Hepatocyte (in vitro differentiated cells): ENCODE results near the gene GABRD. TPM values are rescaled to one million over a fixed set of nuclear protein-coding genes. Genes with fewer than 3 reads are reported as not detected.

ENCODE experiments used
- DNase-seq: peaks from one replicate; pipeline ENCODE4 v3.0.0-alpha.2; 2016; ENCODE audit warnings: low spot score
- H2AFZ ChIP-seq: fragments of 200-600 bp; sonication (generic); 2 replicates; pipeline ENCODE4 v1.6.0; 2016; ENCODE audit warnings: antibody characterized with exemption, mild to moderate bottlenecking
- H3K27ac ChIP-seq: fragments of 200-600 bp; sonication (generic); 2 replicates; pipeline ENCODE4 v1.5.1; 2016; ENCODE audit warnings: mild to moderate bottlenecking
- H3K27me3 ChIP-seq: fragments of 200-600 bp; sonication (generic); 2 replicates; pipeline ENCODE4 v1.6.1; 2016
- H3K36me3 ChIP-seq: fragments of 200-600 bp; sonication (generic); replicated peaks from 2 replicates; pipeline ENCODE4 v1.5.1; 2016; ENCODE audit warnings: low read depth; ENCODE audit not compliant: insufficient read depth
- H3K4me1 ChIP-seq: fragments of 200-600 bp; sonication (generic); 2 replicates; pipeline ENCODE4 v1.5.1; 2016; ENCODE audit warnings: mild to moderate bottlenecking, moderate library complexity; ENCODE audit not compliant: insufficient read depth
- H3K4me2 ChIP-seq: fragments of 200-600 bp; sonication (generic); 2 replicates; pipeline ENCODE4 v1.6.0; 2016
- H3K4me3 ChIP-seq: fragments of 200-600 bp; sonication (generic); 2 replicates; pipeline ENCODE4 v1.5.1; 2016; ENCODE audit warnings: mild to moderate bottlenecking
- H3K79me2 ChIP-seq: fragments of 200-600 bp; sonication (generic); 2 replicates; pipeline ENCODE4 v1.6.0; 2017; ENCODE audit warnings: mild to moderate bottlenecking
- H3K9me2 ChIP-seq: fragments of 200-600 bp; sonication (generic); replicated peaks from 2 replicates; pipeline ENCODE4 v1.6.0; 2017; ENCODE audit warnings: mild to moderate bottlenecking; ENCODE audit not compliant: insufficient read depth
- H3K9me3 ChIP-seq: fragments of 200-600 bp; sonication (generic); 2 replicates; pipeline ENCODE4 v1.5.1; 2016; ENCODE audit warnings: low read depth, mild to moderate bottlenecking
- H4K20me1 ChIP-seq: fragments of 200-600 bp; sonication (generic); 2 replicates; pipeline ENCODE4 v1.6.0; 2016; ENCODE audit warnings: mild to moderate bottlenecking; ENCODE audit not compliant: insufficient read depth, poor library complexity, severe bottlenecking
- CTCF ChIP-seq: fragments of 200-600 bp; sonication (generic); IDR thresholded peaks from 2 replicates; pipeline ENCODE4 v1.5.1; 2016; ENCODE audit warnings: antibody characterized with exemption, mild to moderate bottlenecking; ENCODE audit not compliant: poor library complexity
- EZH2 ChIP-seq: fragments of 200-600 bp; sonication (generic); IDR thresholded peaks from 2 replicates; pipeline ENCODE4 v1.6.1; 2016; ENCODE audit warnings: antibody characterized with exemption, mild to moderate bottlenecking, borderline replicate concordance
- EZH2phosphoT487 ChIP-seq: fragments of 200-600 bp; sonication (generic); IDR thresholded peaks from one replicate; pipeline ENCODE4 v1.6.1; 2018; ENCODE audit warnings: antibody characterized with exemption, mild to moderate bottlenecking, low read depth, moderate library complexity; ENCODE audit not compliant: unreplicated experiment, severe bottlenecking
- WGBS: methylation state at CpG from one replicate; pipeline ENCODE4 v1.1.6; 2016; ENCODE audit warnings: low lambda C conversion rate; ENCODE audit errors: missing lambda C conversion rate; 5-methylcytosine and 5-hydroxymethylcytosine counted together
- polyA plus RNA-seq: library from polyadenylated mRNA; unstranded; fragments of >200 nt; fragmentation: Nextera tagmentation; extraction: Ambion mirVana; gene quantifications from 2 replicates; pipeline ENCODE4 v1.2.1, GENCODE V29; 2016
- total RNA-seq: library from RNA; depleted of rRNA; stranded (reverse); fragments of >200 nt; gene quantifications from 2 replicates; pipeline ENCODE4 v1.2.3, GENCODE V29; 2014

GABRD gene
- total and polyA plus RNA-seq, 2 experiments from 2014 or later, result not detected

GRCh38 chr1:2073382-2074230, 54.5 kb downstream of the GABRD start:
- TF ChIP-seq CTCF, result no peak
- TF ChIP-seq EZH2, result no peak
- no peak for TF ChIP-seq EZH2phosphoT487
- Histone ChIP-seq H3K4me3 (no peak overlapping the region), H3K36me3 (peaks cover 6% of the 10 kb centered on the region), H3K27me3 (no peaks in the 10 kb centered on the region), H3K27ac (no peak overlapping the region), H3K4me1 (peaks cover 6% of the 10 kb centered on the region), H3K79me2 (peaks cover 29% of the 10 kb centered on the region), H2AFZ (no peak overlapping the region), H3K4me2 (no peak overlapping the region), H4K20me1 (no peaks in the 10 kb centered on the region), H3K9me2 (no peaks in the 10 kb centered on the region), H3K9me3 (no peaks in the 10 kb centered on the region)
- WGBS, result 87% methylated on average over 58 of the region's 59 CpGs
- no peak for DNase-seq

GRCh38 chr1:2074396-2074795, 55.3 kb downstream of the GABRD start:
- no peaks in the 10 kb centered on the region for H3K27me3 ChIP-seq
- H3K9me2 ChIP-seq, result no peaks in the 10 kb centered on the region
- peaks cover 6% of the 10 kb centered on the region for H3K4me1 ChIP-seq
- DNase-seq, result no peak
- no peak overlapping the region for H2AFZ ChIP-seq
- no peak overlapping the region for H3K4me2 ChIP-seq
- H3K79me2 ChIP-seq, result peaks cover 33% of the 10 kb centered on the region
- peaks cover 6% of the 10 kb centered on the region for H3K36me3 ChIP-seq
- 89% methylated on average over 18 of the region's 19 CpGs for WGBS
- no peak for TF ChIP-seq CTCF
- TF ChIP-seq EZH2phosphoT487, result no peak
- no peak for TF ChIP-seq EZH2
- H4K20me1 ChIP-seq, result no peaks in the 10 kb centered on the region
- H3K9me3 ChIP-seq, result no peaks in the 10 kb centered on the region
- H3K4me3 ChIP-seq, result no peak overlapping the region
- H3K27ac ChIP-seq, result no peak overlapping the region

GRCh38 chr1:2074944-2075740, 56.0 kb downstream of the GABRD start:
- H2AFZ ChIP-seq, result no peak overlapping the region
- H4K20me1 ChIP-seq, result no peaks in the 10 kb centered on the region
- H3K4me2 ChIP-seq, result no peak overlapping the region
- no peaks in the 10 kb centered on the region for H3K9me2 ChIP-seq
- no peak for DNase-seq
- no peaks in the 10 kb centered on the region for H3K27me3 ChIP-seq
- no peaks in the 10 kb centered on the region for H3K9me3 ChIP-seq
- peaks cover 6% of the 10 kb centered on the region for H3K36me3 ChIP-seq
- peaks cover 41% of the 10 kb centered on the region for H3K79me2 ChIP-seq
- 94% methylated on average over 36 of the region's 38 CpGs for WGBS
- TF ChIP-seq CTCF (no peak), EZH2 (no peak), EZH2phosphoT487 (no peak)
- no peak overlapping the region for H3K4me3 ChIP-seq
- peaks cover 6% of the 10 kb centered on the region for H3K4me1 ChIP-seq
- H3K27ac ChIP-seq, result no peak overlapping the region
